HG03457 (cell line): ENCODE measurements around the gene NR4A2.

Experiments used
- ATAC-seq: cut with Tn5 transposase; IDR thresholded peaks from one replicate; pipeline ENCODE4 v1.9.1; 2021; ENCODE audit warnings: moderate number of reproducible peaks; ENCODE audit not compliant: unreplicated experiment

NR4A2 gene

GRCh38 chr2:156332534-156333273 lies at the start of gene NR4A2:
NR4A2 (minus strand) TSS chr2:156332721; CDS start chr2:156330186, 2,535 bp downstream.
- ATAC-seq = peak; percentile 73

DNA sequence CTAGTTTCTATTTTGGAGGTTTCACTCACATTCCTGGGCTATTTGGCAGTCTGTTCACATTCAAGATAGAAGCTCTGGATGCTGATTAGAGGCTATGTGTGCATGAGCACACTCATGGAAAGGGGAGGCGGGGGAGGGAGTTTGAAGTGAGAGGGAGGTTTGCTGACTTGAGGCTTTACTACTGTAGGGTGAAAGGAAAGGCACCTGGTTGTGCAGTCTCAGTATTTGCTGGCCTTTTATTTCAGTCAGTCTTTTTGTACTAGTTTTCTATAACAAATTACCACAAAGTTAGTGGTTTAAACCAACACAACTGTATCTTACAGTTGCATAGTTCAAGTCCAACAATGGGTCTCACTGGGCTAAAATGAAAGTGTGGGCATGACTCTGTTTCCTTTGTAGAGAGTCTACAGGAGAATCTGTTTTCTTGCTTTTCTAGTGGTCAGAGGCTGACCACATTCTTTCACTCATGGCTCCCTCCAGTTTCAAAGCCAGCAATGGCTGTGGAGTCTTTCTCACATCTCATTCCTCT lies 47.7 kb upstream of the NR4A2 start:
- ATAC-seq = peak; percentile 97

GRCh38 chr2:156379714-156380113 lies 47.2 kb upstream of the NR4A2 start:
- ATAC-seq = no peak

DNA sequence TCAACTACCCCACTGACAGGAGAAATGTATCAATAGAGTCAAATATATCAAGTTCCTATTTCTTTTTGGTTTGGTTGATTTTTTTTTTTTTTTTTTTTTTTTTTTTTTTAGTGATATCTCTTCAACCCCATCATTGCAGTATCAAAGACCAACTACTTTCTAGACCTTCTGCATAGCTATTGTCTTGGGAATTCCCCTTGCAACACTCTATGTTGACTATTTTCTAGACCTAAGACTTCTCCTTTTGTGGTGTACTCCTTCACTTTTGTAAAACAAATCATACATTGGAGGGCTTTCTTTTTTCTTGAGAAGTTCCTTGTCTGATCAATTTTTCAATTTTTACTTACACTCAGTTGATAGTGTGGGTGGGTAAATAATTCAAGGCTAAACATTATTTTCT lies 46.5 kb upstream of the NR4A2 start:
- ATAC-seq = no peak

DNA sequence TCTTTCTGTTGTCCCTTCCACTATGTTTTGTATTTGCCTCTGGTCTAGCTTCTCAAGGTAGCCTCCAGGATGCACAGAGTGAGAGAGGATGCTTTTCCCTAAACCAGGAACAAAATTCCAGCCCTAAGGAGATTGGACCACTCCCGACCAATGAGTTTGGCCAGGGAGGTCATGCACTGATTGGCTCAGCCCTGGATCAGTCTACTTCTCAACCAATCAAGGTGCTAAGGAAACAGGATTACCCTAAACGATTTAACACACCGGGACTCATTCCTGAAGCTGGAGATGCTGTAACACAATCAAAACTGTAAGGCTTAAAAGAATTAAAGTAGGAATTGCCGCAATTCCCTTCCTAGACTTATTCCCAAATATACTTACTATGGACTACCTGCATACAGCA lies 34.2 kb upstream of the NR4A2 start:
- ATAC-seq = no peak

DNA sequence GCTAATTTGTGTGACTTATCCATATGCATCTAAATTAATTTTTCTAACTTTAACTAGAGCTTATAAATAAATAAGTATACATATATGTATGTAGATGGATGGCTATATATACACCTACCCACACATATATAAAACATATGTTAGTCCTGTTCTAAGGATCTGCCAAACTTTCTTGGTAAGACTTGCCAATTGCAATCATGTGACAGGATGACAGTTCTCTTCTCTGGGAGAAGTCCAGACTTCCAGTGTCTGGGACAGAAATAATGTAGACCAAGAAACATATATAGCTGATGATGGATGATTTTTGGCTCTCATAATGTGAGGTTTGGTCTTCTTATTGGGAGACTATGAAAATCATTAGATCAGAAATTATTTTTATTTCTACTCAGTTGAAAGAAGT lies 30.6 kb upstream of the NR4A2 start:
- no peak for ATAC-seq

GRCh38 chr2:156356014-156356754 lies 23.7 kb upstream of the NR4A2 start:
- ATAC-seq = no peak

DNA sequence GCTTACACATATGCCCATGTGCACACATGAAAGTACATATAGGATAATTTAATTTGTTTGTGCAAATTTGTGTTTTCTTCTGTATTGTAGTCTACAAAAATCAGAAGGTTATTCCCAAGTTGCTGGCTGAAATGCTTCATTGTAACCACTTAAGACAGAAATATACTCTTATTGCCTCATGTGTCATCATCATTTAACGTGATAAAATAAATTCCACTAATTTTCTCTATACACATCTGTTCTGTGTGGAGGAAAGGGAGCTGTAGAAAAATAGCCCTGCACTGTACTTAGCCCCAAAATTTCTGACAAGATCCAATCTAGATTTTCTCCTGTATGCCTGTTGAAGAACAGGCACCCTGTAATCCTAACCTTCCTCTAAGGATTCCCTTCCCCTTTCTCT lies 20.4 kb upstream of the NR4A2 start:
- no peak for ATAC-seq

DNA sequence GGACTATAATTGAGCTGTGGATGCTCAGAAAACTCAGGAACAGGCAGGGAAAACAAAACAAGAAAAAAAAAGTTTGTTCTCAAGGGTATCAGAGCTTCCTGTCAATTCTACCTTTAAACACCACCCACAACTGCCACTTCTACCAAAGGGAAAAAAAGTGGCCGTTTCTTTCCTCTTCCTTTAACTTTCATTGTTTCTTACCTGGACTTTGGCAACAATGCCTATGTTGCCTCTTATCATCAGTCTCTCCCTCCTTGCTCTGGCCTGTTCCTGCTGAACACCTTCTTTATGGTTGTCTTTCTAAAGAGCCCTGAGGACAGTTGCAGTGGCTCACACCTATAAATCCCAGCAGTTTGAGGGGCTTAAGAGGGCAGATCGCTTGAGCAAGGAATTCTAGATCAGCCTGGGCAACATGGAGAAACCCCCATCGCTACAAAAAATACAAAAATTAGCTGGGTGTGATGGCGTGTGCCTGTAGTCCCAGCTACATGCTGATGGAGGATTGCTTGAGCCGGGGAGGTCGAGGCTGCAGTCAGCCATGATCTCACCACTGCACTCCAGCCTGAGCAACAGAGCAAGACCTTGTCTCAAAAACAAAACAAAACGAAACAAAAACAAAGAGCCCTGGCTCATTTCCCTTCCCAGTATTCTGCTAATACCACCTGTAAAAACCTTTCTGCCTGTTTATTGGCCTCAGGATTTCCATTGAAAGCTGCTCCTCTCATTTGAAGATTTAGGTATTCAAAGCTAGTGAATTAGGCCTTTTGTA lies 18.0 kb upstream of the NR4A2 start:
- ATAC-seq = no peak

DNA sequence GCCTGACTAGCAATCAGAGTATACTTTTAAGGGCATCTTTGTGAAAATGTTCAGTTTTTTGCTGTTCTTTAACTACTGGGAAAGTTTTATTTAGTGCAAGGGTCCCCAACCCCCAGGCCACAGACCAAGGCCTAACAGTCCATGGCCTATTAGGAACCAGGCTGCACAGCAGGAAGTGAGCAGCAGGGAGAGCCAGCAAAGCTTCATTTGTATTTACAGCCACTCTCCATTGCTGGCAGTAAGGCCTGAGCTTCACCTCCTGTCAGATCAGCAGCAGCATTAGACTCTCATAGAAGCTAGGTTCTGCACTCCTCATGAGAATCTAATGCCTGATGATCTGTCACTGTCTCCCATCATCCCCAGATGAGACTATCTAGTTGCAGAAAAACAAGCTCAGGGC lies 17.1 kb upstream of the NR4A2 start:
- ATAC-seq = no peak

DNA sequence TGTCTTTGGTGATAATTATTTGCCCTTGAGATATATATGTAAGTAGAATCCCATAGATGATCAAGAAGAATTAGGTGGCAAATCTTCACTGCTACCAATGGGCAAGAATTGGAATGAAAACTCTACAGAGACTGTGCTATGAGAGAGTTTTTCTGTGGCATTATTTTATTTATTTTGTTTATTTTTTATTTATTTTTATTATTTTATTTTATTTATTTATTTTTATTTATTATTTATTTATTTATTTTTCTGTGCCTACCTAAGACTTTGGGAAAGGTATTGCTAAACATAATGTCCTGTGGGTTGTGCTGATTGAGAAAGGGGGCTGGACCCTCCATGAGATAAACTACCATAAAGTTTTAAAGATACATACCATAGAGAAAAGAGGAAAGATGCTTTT lies 16.6 kb upstream of the NR4A2 start:
- ATAC-seq = no peak

DNA sequence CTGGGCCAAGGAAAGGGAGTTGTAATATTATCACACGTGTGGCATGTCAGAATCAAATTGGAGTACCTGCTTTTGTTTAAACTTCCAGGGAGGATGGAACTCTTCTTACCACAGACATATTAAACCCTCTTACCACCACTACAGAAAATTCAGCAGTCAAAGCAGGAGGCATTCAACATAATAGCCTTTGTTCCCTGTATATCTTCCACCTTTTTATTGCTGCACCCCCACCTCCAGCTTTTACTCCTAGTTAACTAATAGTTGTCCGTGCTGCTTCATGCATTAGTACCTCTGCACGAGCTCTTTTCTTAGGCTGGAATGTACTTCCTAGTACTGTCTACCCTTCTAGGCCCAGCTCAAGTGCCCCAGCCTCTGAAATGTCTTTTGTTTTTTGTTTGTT lies 14.9 kb upstream of the NR4A2 start:
- no peak for ATAC-seq

DNA sequence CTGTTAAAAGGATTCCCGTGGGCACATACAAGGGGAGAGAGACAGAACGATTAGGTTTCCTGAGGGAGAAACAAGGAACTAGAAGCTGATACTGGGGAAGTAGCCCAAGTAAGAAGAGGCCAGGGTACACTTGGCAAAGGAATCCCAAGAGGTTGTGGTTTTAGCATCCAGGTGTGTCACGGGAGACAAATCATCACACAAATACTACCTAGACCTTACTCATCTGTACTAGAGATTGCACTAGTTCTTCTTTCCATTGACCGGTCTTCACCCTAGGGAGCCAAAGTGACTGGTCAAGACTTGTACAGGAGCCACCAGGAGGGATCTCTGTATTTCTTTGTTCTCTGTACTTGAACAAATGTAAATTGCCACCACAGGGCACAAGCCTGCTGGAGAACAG lies 14.2 kb upstream of the NR4A2 start:
- no peak for ATAC-seq

- ATAC-seq = no peak
Measured at GRCh38 chr2:156345582-156345981, 13.1 kb upstream of the NR4A2 start.

DNA sequence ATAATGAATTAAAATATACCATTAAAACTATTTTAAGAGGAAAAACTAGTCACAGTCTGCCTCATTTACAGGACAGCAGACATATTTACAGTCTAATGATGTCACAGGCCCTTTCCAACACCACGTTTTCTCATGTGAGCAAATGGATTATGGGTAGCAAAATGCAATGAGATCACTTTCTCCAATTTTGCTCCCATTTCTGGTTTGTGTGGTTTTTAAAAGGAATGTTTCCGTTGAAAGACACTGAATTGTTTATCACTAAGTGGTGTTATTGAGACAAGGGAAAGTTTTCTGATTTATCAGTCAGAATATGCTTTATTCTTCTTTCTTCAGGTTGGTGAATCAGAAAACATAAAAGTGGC lies 11.4 kb upstream of the NR4A2 start:
- ATAC-seq = no peak

DNA sequence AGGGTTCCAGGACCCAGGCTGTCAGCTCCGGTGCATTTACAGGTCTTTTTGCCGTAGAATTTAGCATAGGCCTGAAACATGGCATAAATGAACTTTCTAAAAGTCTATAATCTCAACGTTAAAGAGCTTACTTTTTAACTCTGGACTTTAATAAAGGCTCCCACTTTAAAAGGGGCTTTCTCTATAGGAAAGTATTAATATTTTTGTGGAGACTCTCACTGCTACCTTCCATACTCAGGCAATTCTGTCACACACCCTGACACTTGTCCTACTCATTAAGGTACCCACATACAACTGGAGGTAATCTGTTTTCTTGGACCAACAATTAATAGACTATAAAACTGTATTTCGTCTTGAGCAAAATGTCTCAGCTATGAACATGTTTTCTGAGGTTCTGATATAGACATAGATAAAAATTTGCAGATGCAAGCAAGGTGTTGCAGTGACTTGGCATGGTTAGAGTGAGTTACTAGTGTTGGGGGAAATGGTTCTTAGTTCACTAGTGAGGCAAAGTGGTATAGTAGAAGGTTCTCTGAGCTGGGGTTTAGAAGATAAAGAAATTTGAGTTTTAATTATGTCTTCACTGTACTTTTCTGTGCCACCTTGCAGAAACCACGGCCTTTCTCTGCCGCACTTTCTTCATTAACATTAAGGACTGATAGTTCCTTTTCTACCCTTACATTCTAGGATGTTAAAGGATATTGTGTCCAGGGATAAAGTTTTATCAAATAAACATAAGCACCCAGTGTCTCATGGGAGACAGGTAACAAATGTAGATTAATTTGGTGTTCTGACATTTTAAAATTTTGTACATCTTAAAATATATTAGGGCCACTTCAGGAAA lies 10.8 kb upstream of the NR4A2 start:
- no peak for ATAC-seq

GRCh38 chr2:156342254-156343095 lies 10.0 kb upstream of the NR4A2 start:
- ATAC-seq = peak; percentile 48

DNA sequence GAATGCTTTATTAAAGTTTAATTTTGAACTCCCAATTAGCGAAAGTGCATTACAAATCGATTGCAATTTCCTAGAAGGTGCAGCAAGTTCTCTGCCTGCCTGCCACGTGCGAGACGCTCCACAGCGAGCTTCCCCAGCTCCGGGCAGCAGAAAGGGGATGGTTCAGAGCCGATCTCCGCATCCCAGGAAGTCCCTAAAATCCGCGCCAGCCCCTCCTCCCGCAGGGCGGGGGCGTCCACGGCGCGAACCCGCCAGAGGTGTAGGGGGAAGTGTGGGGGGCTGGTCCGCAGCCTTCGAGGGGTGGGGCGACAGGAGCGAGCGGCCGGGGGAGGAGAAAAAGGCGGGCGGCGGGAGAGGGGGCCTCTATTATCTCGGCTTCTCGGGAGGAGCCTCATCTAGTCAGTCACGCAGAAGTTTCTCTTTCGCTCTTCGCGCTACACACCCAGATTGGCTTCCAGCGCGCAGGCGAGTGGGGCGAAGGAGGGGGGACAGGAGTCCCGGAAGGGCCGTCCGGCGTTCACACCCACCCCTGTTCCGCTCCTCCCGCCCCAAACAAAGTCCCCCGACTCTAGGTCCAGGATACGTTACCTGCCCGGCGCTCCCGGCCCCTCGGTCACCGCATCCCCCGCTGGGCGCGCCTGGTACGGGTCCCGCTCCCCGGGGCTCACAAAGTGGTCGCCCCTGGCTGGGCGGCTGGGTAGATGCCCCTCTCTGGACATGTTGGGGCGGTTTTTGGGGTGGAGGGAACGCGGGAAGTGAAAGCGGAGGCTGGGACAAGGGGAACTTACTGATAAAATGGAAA lies 9.1 kb upstream of the NR4A2 start:
- ATAC-seq = peak; percentile 79
